H1 (cell line): ENCODE measurements around the gene SIRPB1. TPM values are rescaled to one million over a fixed set of nuclear protein-coding genes. Genes with fewer than 3 reads are reported as not detected.

ENCODE experiments used
- CTCF ChIA-PET: fragments of 300-600 bp; sonication (Branson Sonifier 250); formaldehyde crosslinking; loops from one replicate; lab custom pipeline; 2021; ENCODE audit not compliant: partially characterized antibody; lab: Charles Lee
- POLR2A ChIA-PET: fragments of 300-600 bp; sonication (Branson Sonifier 250); formaldehyde crosslinking; loops from one replicate; lab custom pipeline; 2021; ENCODE audit warnings: inconsistent platforms; ENCODE audit not compliant: partially characterized antibody; lab: Charles Lee
- DNase-seq, 2 experiments: peaks; one replicate each; pipeline versions ENCODE4 v3.0.0 to v3.0.0-alpha.2; 2010 to 2022; ENCODE audit warnings: low spot score in 2 of 2, low read depth in 1 of 2, mixed read lengths in 1 of 2
- FAIRE-seq: peaks from 2 replicates; lab custom pipeline; 2011; peaks lifted over from hg19 to GRCh38; lab: Jason Lieb, UNC
- H2AFZ ChIP-seq: 2 replicates; pipeline ENCODE4 v1.8.1; 2012; ENCODE audit warnings: low read length, inconsistent platforms
- H2AK5ac ChIP-seq: 2 replicates; pipeline ENCODE4 v1.6.1; 2013; ENCODE audit warnings: low read depth, low read length
- H2BK120ac ChIP-seq: replicated peaks from 2 replicates; pipeline ENCODE3; 2013; ENCODE audit warnings: low read depth, low read length, inconsistent platforms
- H2BK12ac ChIP-seq: 2 replicates; pipeline ENCODE4 v1.6.1; 2013; ENCODE audit warnings: low read depth, low read length
- H2BK15ac ChIP-seq: 2 replicates; pipeline ENCODE4 v1.6.1; 2013; ENCODE audit warnings: low read length
- H2BK20ac ChIP-seq: 2 replicates; pipeline ENCODE4 v1.6.1; 2013; ENCODE audit warnings: low read length
- H2BK5ac ChIP-seq: 2 replicates; pipeline ENCODE4 v1.6.1; 2013; ENCODE audit warnings: low read depth, low read length
- H3K14ac ChIP-seq: 2 replicates; pipeline ENCODE4 v1.6.1; 2013; ENCODE audit warnings: inconsistent platforms; ENCODE audit not compliant: insufficient read length
- H3K18ac ChIP-seq: 2 replicates; pipeline ENCODE4 v1.6.1; 2013; ENCODE audit warnings: low read length; ENCODE audit errors: extremely low read depth
- H3K23ac ChIP-seq: 2 replicates; pipeline ENCODE4 v1.6.1; 2013; ENCODE audit warnings: inconsistent platforms; ENCODE audit not compliant: insufficient read length
- H3K23me2 ChIP-seq: 2 replicates; pipeline ENCODE4 v1.6.1; 2013; ENCODE audit warnings: low read depth, low read length
- H3K27ac ChIP-seq: 2 replicates; pipeline ENCODE4 v1.6.1; 2011; ENCODE audit warnings: low read depth, low read length, inconsistent platforms
- H3K27me3 ChIP-seq, 4 experiments: replicated peaks in 1 of 4; 1 replicate in 1 of 4; 2 replicates in 3 of 4; pipeline versions ENCODE4 v1.6.1 to v1.8.1; 2011 to 2013; ENCODE audit warnings: low read length in 3 of 4, mild to moderate bottlenecking in 3 of 4, inconsistent platforms in 2 of 4, mixed read lengths in 2 of 4, moderate library complexity in 1 of 4; ENCODE audit not compliant: control insufficient read depth in 3 of 4, insufficient read depth in 3 of 4; ENCODE audit errors: extremely low read depth in 1 of 4
- H3K36me3 ChIP-seq, 4 experiments: 2 replicates each; pipeline versions ENCODE4 v1.6.1 to v1.8.1; 2011 to 2013; ENCODE audit warnings: mild to moderate bottlenecking in 4 of 4, low read length in 3 of 4, moderate library complexity in 2 of 4, control low read depth in 1 of 4, inconsistent platforms in 1 of 4; ENCODE audit not compliant: insufficient read depth in 4 of 4, control insufficient read depth in 2 of 4
- H3K4ac ChIP-seq: replicated peaks from 2 replicates; pipeline ENCODE3; 2013; ENCODE audit warnings: low read length, low read depth, mixed read lengths, inconsistent platforms; ENCODE audit not compliant: insufficient read length
- H3K4me1 ChIP-seq, 4 experiments: replicated peaks in 1 of 4; 1 replicate in 1 of 4; 2 replicates in 3 of 4; pipeline versions ENCODE4 v1.6.1 to v1.8.1; 2011 to 2013; ENCODE audit warnings: low read length in 3 of 4, inconsistent platforms in 2 of 4, mixed read lengths in 1 of 4; ENCODE audit not compliant: insufficient read depth in 4 of 4, control insufficient read depth in 3 of 4
- H3K4me2 ChIP-seq, 2 experiments: 2 replicates each; pipeline versions ENCODE4 v1.6.1 to v1.8.1; 2011 to 2013; ENCODE audit warnings: low read depth in 2 of 2, low read length in 2 of 2, control low read depth in 1 of 2, inconsistent platforms in 1 of 2, mild to moderate bottlenecking in 1 of 2; ENCODE audit not compliant: insufficient read depth in 1 of 2
- H3K4me3 ChIP-seq, 4 experiments: fragments of 200-600, 300-600 bp in 1 of 4; sonication (generic), shearing (Covaris generic), sonication (Bioruptor Twin) in 1 of 4; 2 replicates each; pipeline versions ENCODE4 v1.5.1 to v1.8.1; 2011 to 2016; ENCODE audit warnings: low read length in 4 of 4, low read depth in 3 of 4, control low read depth in 2 of 4, inconsistent platforms in 2 of 4, mild to moderate bottlenecking in 2 of 4, mixed read lengths in 1 of 4, moderate library complexity in 1 of 4; ENCODE audit not compliant: insufficient read depth in 2 of 4; ENCODE audit errors: extremely low read depth in 1 of 4
- H3K56ac ChIP-seq: replicated peaks from 2 replicates; pipeline ENCODE3; 2013; ENCODE audit warnings: low read depth, mild to moderate bottlenecking, mixed read lengths, low read length, inconsistent platforms; ENCODE audit not compliant: insufficient read length
- H3K79me1 ChIP-seq: 2 replicates; pipeline ENCODE4 v1.6.1; 2013; ENCODE audit warnings: low read depth, low read length, control low read depth
- H3K79me2 ChIP-seq, 2 experiments: 2 replicates each; pipeline versions ENCODE4 v1.6.1 to v1.8.1; 2012 to 2013; ENCODE audit warnings: low read length in 2 of 2, mild to moderate bottlenecking in 2 of 2, inconsistent platforms in 1 of 2; ENCODE audit not compliant: insufficient read depth in 2 of 2, control insufficient read depth in 1 of 2
- H3K9ac ChIP-seq, 4 experiments: replicated peaks in 1 of 4; 1 replicate in 1 of 4; 2 replicates in 3 of 4; pipeline versions ENCODE4 v1.6.1 to v1.8.1; 2011 to 2013; ENCODE audit warnings: low read depth in 3 of 4, low read length in 3 of 4, control low read depth in 2 of 4, mild to moderate bottlenecking in 2 of 4, moderate library complexity in 2 of 4, inconsistent platforms in 1 of 4; ENCODE audit errors: extremely low read depth in 1 of 4
- H3K9me3 ChIP-seq, 2 experiments: 2 replicates each; pipeline versions ENCODE4 v1.6.1 to v1.8.1; 2012 to 2013; ENCODE audit warnings: mild to moderate bottlenecking in 2 of 2, moderate library complexity in 2 of 2, control low read depth in 1 of 2, inconsistent platforms in 1 of 2, low read depth in 1 of 2, low read length in 1 of 2, mixed read lengths in 1 of 2; ENCODE audit not compliant: insufficient read depth in 2 of 2
- H4K20me1 ChIP-seq, 2 experiments: replicated peaks in 1 of 2; 2 replicates each; pipeline versions ENCODE3 to v1.8.1; 2011 to 2013; ENCODE audit warnings: inconsistent platforms in 2 of 2, low read length in 2 of 2, mild to moderate bottlenecking in 1 of 2; ENCODE audit not compliant: insufficient read depth in 2 of 2, control insufficient read depth in 1 of 2
- H4K5ac ChIP-seq: 2 replicates; pipeline ENCODE4 v1.6.1; 2013; ENCODE audit warnings: low read length, low read depth, mixed read lengths, inconsistent platforms; ENCODE audit not compliant: insufficient read length
- H4K8ac ChIP-seq: 2 replicates; pipeline ENCODE4 v1.8.0; 2013; ENCODE audit warnings: mild to moderate bottlenecking, moderate library complexity, low read length, inconsistent platforms; ENCODE audit not compliant: insufficient read depth; ENCODE audit errors: extremely low read depth
- H4K91ac ChIP-seq: replicated peaks from 2 replicates; pipeline ENCODE3; 2013; ENCODE audit warnings: low read length, mixed read lengths, inconsistent platforms; ENCODE audit not compliant: insufficient read length
- CEBPB ChIP-seq: IDR thresholded peaks from 2 replicates; pipeline ENCODE4 v1.6.1; 2012; ENCODE audit warnings: low read depth, low read length
- CHD1 ChIP-seq: IDR thresholded peaks from 2 replicates; pipeline ENCODE4 v1.6.1; 2012; ENCODE audit warnings: low read depth, low read length, improper control_type of control experiment
- CHD2 ChIP-seq: IDR thresholded peaks from 2 replicates; pipeline ENCODE4 v1.6.1; 2012; ENCODE audit warnings: low read length, improper control_type of control experiment
- POLR2AphosphoS5 ChIP-seq: IDR thresholded peaks from 2 replicates; pipeline ENCODE4 v1.6.1; 2011; ENCODE audit warnings: low read depth, low read length
- RBBP5 ChIP-seq: IDR thresholded peaks from 2 replicates; pipeline ENCODE4 v1.7.1; 2012; ENCODE audit warnings: low read depth, mild to moderate bottlenecking, inconsistent platforms, low read length, moderate library complexity, borderline replicate concordance
- SIRT6 ChIP-seq: IDR thresholded peaks from one replicate; pipeline ENCODE4 v1.7.1; 2012; ENCODE audit warnings: low read length, inconsistent platforms
- SP4 ChIP-seq: IDR thresholded peaks from 2 replicates; pipeline ENCODE4 v1.6.1; 2012; ENCODE audit warnings: low read length, inconsistent platforms
- WGBS, 2 experiments: shearing (Covaris generic) in 1 of 2; methylation state at CpG; one replicate each; pipeline versions ENCODE4 v1.1.6 to v1.1.7; 2013 to 2015; ENCODE audit warnings: low lambda C conversion rate in 2 of 2, mixed read lengths in 2 of 2, inconsistent platforms in 1 of 2, low coverage in 1 of 2, missing lambda C conversion rate in 1 of 2; ENCODE audit not compliant: insufficient replicate concordance in 2 of 2, insufficient coverage in 1 of 2, insufficient read length in 1 of 2; ENCODE audit errors: extremely low coverage in 1 of 2, missing lambda C conversion rate in 1 of 2; 5-methylcytosine and 5-hydroxymethylcytosine counted together
- polyA plus RNA-seq, 7 experiments: library from polyadenylated mRNA; depleted of rRNA in 3 of 7; stranded (reverse) in 5 of 7; unstranded in 2 of 7; fragments of >200 nt in 5 of 7; fragments of 200-250 nt in 2 of 7; gene quantifications; 1 replicate in 5 of 7; 2 replicates in 1 of 7; 4 replicates in 1 of 7; pipeline versions ENCODE4 v1.2.1 to v1.2.3, GENCODE V29; 2011 to 2013; ENCODE audit warnings: missing spikeins in 2 of 7, mixed read lengths in 2 of 7
- total RNA-seq: library from RNA; stranded (reverse); fragmentation: NEBNext Ultra II Directional; extraction: Animal tissue kit (Norgen Biotek cat#: 25700); gene quantifications from 2 replicates; pipeline ENCODE4 v1.2.1, GENCODE V29; 2021

Gene SIRPB1
- total and polyA plus RNA-seq, 2 of the 8 experiments (the other 6 are each of a cell fraction or from before 2014, with no cell fraction given): 0.14 to 0.99 TPM

GRCh38 chr20:1622450-1622849 is 2.6 kb upstream of the SIRPB1 start:
- no peak overlapping the region for H2BK5ac ChIP-seq
- no peak overlapping the region for H3K4ac ChIP-seq
- H2BK15ac ChIP-seq: no peak overlapping the region
- TF ChIP-seq SP4 (no peak), CEBPB (no peak), CHD1 (no peak), POLR2AphosphoS5 (no peak), SIRT6 (no peak), RBBP5 (no peak), CHD2 (no peak)
- TF ChIP-seq, all 59 proteins: peak for 0
- no peaks in the 10 kb centered on the region for H3K36me3 ChIP-seq
- ChIA-PET POLR2A (no interaction called here), CTCF (no interaction called here)
- no peak overlapping the region for H4K5ac ChIP-seq
- DNase-seq: no peak
- H3K4me3 ChIP-seq: no peak overlapping the region
- 0 out of 4 replicates have a peak, but pooled peaks cover 3 to 7% of the 10 kb centered on the region in 2 experiments for H3K9me3 ChIP-seq
- no peak overlapping the region for H2AK5ac ChIP-seq
- H3K4me1 ChIP-seq: peaks cover 0 to 3% (median under 1%) of the 10 kb centered on the region in 4 experiments; a peak in 1 of 7 replicates
- H3K14ac ChIP-seq: no peak overlapping the region
- no peaks in the 10 kb centered on the region for H3K27me3 ChIP-seq
- H2AFZ ChIP-seq: no peak overlapping the region
- no peaks in the 10 kb centered on the region for H4K20me1 ChIP-seq
- no peak overlapping the region for H3K9ac ChIP-seq
- H2BK20ac ChIP-seq: no peak overlapping the region
- H3K56ac ChIP-seq: no peak overlapping the region
- H2BK12ac ChIP-seq: no peak overlapping the region
- no peak overlapping the region for H4K8ac ChIP-seq
- no peaks in the 10 kb centered on the region for H3K79me2 ChIP-seq
- H3K4me2 ChIP-seq: no peak overlapping the region
- H4K91ac ChIP-seq: no peak overlapping the region
- no peaks in the 10 kb centered on the region for H3K79me1 ChIP-seq
- H3K23ac ChIP-seq: no peak overlapping the region
- H3K27ac ChIP-seq: no peak overlapping the region
- no peaks in the 10 kb centered on the region for H3K23me2 ChIP-seq
- no peak overlapping the region for H3K18ac ChIP-seq
- no peak for FAIRE-seq
- no peak overlapping the region for H2BK120ac ChIP-seq
- WGBS, 2 experiments: 94% methylated on average over 1 of the region's 1 CpG; no CpG with 5 or more reads in 1 of the 2 experiments
